Testis (tissue), 3 donors: ENCODE data around the gene CKAP5. TPM values are rescaled to one million over a fixed set of nuclear protein-coding genes. Genes with fewer than 3 reads are reported as not detected.

Experiments
- DNase-seq: peaks from one replicate; pipeline ENCODE4 v3.0.0-alpha.2; 2019
- H3K27ac ChIP-seq, 2 donors: fragments of 200-600 bp; sonication (generic); one replicate each; pipeline ENCODE4 v1.5.1; 2019
- H3K27me3 ChIP-seq: fragments of 200-600 bp; sonication (generic); one replicate; pipeline ENCODE4 v1.5.1; 2019
- H3K36me3 ChIP-seq: fragments of 200-600 bp; sonication (generic); one replicate; pipeline ENCODE4 v1.5.1; 2017; ENCODE audit warnings: low read depth; ENCODE audit errors: missing control alignments
- H3K4me1 ChIP-seq: fragments of 200-600 bp; sonication (generic); one replicate; pipeline ENCODE4 v1.5.1; 2019
- H3K4me3 ChIP-seq, 2 donors: fragments of 200-600 bp; sonication (generic); one replicate each; pipeline ENCODE4 v1.5.1; 2017 to 2019
- H3K9me3 ChIP-seq: fragments of 200-600 bp; sonication (generic); one replicate; pipeline ENCODE4 v1.5.1; 2017
- POLR2A ChIP-seq: fragments of 450-650 bp; IDR thresholded peaks from one replicate; pipeline ENCODE4 v1.6.1; 2017; ENCODE audit warnings: antibody characterized with exemption, mild to moderate bottlenecking, moderate library complexity
- WGBS, 2 donors: methylation state at CpG; one replicate each; pipeline ENCODE4 v1.1.5; 2018; 5-methylcytosine and 5-hydroxymethylcytosine counted together
- intact Hi-C: fragments of 100-400 bp; cut with DNase I; formaldehyde crosslinking; loops from one replicate; pipeline ENCODE4 v1.15.1; 2023; ENCODE audit warnings: low total_unique reads
- polyA plus RNA-seq: library from polyadenylated mRNA; stranded (reverse); fragments of 350-450 nt; fragmentation: Illumina TruSeq; extraction: RNeasy Lipid Tissue Mini Kit (QIAGEN cat#74804); gene quantifications from one replicate; pipeline ENCODE4 v1.2.3, GENCODE V29; 2014; ENCODE audit warnings: low read depth, low replicate concordance; ENCODE audit not compliant: insufficient read depth
- total RNA-seq, 2 donors: library from RNA; depleted of rRNA; stranded (reverse); fragments of >200 nt; gene quantifications; one replicate each; pipeline ENCODE4 v1.2.3, GENCODE V29; 2016
- TF ChIP-seq, protein P1 (sequence below), 3 experiments: fragments of 450-650 bp in 2 of 3; fragments of 200-600 bp in 1 of 3; sonication (generic) in 1 of 3; IDR thresholded peaks; one replicate each; pipeline ENCODE4 v1.5.1; 2016 to 2019; ENCODE audit warnings: antibody characterized with exemption in 3 of 3, mild to moderate bottlenecking in 2 of 3, moderate library complexity in 1 of 3

CKAP5 gene
- total and polyA plus RNA-seq, 3 donors from 2014 or later: 92.3 to 118 (median 106) TPM

DNA sequence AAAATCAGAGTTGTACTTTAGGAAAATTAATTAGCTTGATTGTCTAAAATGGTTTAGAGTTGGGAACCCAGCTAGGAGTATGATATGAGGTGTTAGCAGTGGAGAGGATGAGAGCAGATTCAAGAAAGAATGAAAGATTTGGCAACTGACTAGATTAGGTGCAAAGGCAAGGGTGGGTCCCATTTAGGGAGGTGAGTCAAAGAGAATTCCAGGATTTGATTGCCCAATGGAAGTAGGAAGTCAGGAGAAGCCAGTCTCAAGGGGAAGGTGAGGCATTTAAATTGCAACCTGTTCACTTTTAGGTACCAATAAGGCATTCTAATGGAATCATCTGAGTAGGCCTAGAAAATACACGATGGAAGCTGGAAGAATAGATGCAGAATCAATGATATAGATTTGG lies 3.6 kb upstream of the CKAP5 start:
- H3K4me1 ChIP-seq: peaks cover 6% of the 10 kb centered on the region
- TF ChIP-seq, protein P1, sequence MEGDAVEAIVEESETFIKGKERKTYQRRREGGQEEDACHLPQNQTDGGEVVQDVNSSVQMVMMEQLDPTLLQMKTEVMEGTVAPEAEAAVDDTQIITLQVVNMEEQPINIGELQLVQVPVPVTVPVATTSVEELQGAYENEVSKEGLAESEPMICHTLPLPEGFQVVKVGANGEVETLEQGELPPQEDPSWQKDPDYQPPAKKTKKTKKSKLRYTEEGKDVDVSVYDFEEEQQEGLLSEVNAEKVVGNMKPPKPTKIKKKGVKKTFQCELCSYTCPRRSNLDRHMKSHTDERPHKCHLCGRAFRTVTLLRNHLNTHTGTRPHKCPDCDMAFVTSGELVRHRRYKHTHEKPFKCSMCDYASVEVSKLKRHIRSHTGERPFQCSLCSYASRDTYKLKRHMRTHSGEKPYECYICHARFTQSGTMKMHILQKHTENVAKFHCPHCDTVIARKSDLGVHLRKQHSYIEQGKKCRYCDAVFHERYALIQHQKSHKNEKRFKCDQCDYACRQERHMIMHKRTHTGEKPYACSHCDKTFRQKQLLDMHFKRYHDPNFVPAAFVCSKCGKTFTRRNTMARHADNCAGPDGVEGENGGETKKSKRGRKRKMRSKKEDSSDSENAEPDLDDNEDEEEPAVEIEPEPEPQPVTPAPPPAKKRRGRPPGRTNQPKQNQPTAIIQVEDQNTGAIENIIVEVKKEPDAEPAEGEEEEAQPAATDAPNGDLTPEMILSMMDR (IDR thresholded peaks at IDR 0.05): no peak
- TF ChIP-seq POLR2A: no peak
- H3K27ac ChIP-seq: no peak overlapping the region
- no peak overlapping the region for H3K4me3 ChIP-seq
- no peaks in the 10 kb centered on the region for H3K36me3 ChIP-seq
- no peaks in the 10 kb centered on the region for H3K27me3 ChIP-seq
- DNase-seq: no peak
- 85 to 93% methylated on average over 1 of the region's 1 CpG for WGBS, 2 donors
- intact Hi-C loops: no loop called here
- no peaks in the 10 kb centered on the region for H3K9me3 ChIP-seq

DNA sequence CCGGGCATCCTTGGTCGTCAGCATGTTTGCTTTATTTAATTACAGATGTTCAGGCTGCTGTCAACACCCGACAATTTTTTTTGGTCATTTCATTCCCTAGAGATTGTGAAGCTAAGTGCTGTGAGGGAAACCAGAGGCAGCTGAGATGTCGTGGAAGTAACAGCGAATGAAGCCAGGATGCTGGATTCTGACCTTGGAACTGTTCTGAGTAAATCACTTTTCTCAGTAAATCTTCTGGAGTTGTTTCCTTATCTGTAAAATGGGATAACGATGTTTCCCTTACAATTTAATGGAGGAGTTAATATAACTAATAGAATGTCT lies 390 bp upstream of the CKAP5 start:
- Histone ChIP-seq H3K4me3 (peak overlapping the region; percentile 91 to 93), H3K36me3 (no peaks in the 10 kb centered on the region), H3K4me1 (peaks cover 10% of the 10 kb centered on the region), H3K9me3 (no peaks in the 10 kb centered on the region), H3K27ac (peak overlapping the region in 1 of 2 donors; percentile 79), H3K27me3 (no peaks in the 10 kb centered on the region)
- TF ChIP-seq, protein P1 (IDR thresholded peaks at IDR 0.05): no peak
- TF ChIP-seq POLR2A: no peak
- 1 to 3% methylated on average over 6 of the region's 6 CpGs for WGBS, 2 donors
- intact Hi-C loops: no loop called here
- DNase-seq: no peak

DNA sequence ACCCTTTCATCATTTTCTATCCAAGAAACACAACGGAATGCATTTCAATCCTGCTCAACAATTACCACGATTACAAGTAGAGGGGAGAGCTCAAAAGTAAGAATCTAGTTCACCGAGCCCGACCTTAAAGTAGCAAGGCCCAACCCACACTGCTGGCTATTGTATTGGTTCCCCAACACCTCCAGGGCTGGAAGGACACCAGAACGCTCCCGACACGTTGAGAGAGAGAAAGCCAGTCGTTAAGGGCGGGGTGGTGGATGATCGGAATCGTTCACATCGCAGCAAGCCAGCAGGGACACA lies 690 bp downstream of the CKAP5 start:
- Histone ChIP-seq H3K9me3 (no peaks in the 10 kb centered on the region), H3K36me3 (no peaks in the 10 kb centered on the region), H3K27ac (peak overlapping the region in 1 of 2 donors; percentile 79), H3K4me3 (peak overlapping the region; percentile 91 to 93), H3K27me3 (no peaks in the 10 kb centered on the region), H3K4me1 (peaks cover 10% of the 10 kb centered on the region)
- no peak for DNase-seq
- TF ChIP-seq, protein P1 (IDR thresholded peaks at IDR 0.05): no peak
- no peak for TF ChIP-seq POLR2A
- 0% methylated on average over 12 of the region's 12 CpGs for WGBS, 2 donors
- intact Hi-C loops: no loop called here

DNA sequence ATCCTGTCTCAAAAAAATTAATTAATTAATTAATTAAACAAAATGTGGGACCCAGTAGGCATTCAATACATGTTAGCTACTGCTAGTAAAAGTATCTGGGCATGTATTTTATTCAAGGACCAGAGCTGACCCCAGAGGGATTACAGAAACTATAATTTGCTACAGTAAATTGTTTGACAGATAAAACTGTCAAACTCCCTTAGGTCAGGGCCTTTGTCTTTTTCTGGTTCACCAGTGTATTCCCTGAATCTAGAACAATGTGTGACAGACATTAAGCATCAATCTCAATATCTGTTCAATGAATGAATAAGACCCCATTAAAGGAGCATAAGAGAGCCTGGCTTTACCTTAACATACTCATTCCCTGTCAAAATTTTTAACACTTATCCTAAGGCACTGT lies 6.0 kb downstream of the CKAP5 start:
- H3K4me3 ChIP-seq: no peak overlapping the region
- intact Hi-C loops: no loop called here
- H3K9me3 ChIP-seq: no peaks in the 10 kb centered on the region
- no peak for TF ChIP-seq POLR2A
- TF ChIP-seq, protein P1 (IDR thresholded peaks at IDR 0.05): no peak
- H3K36me3 ChIP-seq: no peaks in the 10 kb centered on the region
- DNase-seq: no peak
- H3K27ac ChIP-seq: no peak overlapping the region
- H3K4me1 ChIP-seq: peaks cover 9% of the 10 kb centered on the region
- no peaks in the 10 kb centered on the region for H3K27me3 ChIP-seq

DNA sequence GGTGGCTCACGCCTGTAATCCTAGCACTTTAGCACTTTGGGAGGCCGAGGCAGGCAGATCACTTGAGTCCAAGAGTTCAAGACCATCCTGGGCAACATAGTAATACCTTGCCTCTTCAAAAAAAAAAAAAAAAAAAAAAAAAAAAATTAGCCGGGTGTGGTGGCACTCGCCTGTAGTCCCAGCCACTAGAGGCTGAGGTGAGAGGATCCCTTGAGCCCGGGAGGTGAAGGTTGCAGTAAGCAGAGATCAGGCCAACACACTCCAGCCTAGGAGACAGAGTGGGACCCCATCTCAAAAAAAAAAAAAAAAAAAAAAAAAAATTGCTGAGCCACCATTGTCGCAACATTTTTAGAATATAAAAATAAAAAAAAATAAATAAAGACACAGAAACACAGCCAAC lies 7.6 kb downstream of the CKAP5 start:
- Histone ChIP-seq H3K4me3 (no peak overlapping the region), H3K9me3 (no peaks in the 10 kb centered on the region), H3K27me3 (no peaks in the 10 kb centered on the region), H3K27ac (no peak overlapping the region), H3K36me3 (no peaks in the 10 kb centered on the region), H3K4me1 (no peaks in the 10 kb centered on the region)
- no peak for TF ChIP-seq POLR2A
- TF ChIP-seq, protein P1 (IDR thresholded peaks at IDR 0.05): no peak
- intact Hi-C loops: no loop called here
- no peak for DNase-seq
- WGBS, 2 donors: 91 to 95% methylated on average over 6 of the region's 6 CpGs
